Choroid plexus epithelial cell (primary cell): ENCODE measurements around the gene SPEG.
A peak's percentile ranks its signal among the peaks of the same experiment; 100 is the strongest.

Source experiments
- DNase-seq: peaks from one replicate; pipeline ENCODE4 v3.0.0-alpha.2; 2010; ENCODE audit warnings: low read depth
- H3K4me3 ChIP-seq: 2 replicates; pipeline ENCODE4 v1.5.1; 2011; ENCODE audit warnings: low read depth, mild to moderate bottlenecking, control low read depth, low read length, moderate library complexity
- CTCF ChIP-seq: conservative IDR thresholded peaks from 2 replicates; pipeline ENCODE4 v1.5.1; 2011; ENCODE audit warnings: low read depth, mild to moderate bottlenecking, control low read depth, inconsistent platforms, low read length, moderate library complexity

Gene SPEG

GRCh38 chr2:219508444-219508734 is 73.7 kb downstream of the SPEG start:
- no peak overlapping the region for H3K4me3 ChIP-seq
- no peak for TF ChIP-seq CTCF
- DNase-seq: no peak

GRCh38 chr2:219508971-219509779 is 74.5 kb downstream of the SPEG start:
- no peak overlapping the region for H3K4me3 ChIP-seq
- no peak for TF ChIP-seq CTCF
- DNase-seq: no peak

GRCh38 chr2:219509780-219510511 is 75.3 kb downstream of the SPEG start:
- peak; percentile 84 for TF ChIP-seq CTCF
- DNase-seq: peak; percentile 64
- H3K4me3 ChIP-seq: peak overlapping the region; percentile 31

- no peak for TF ChIP-seq CTCF
- DNase-seq: no peak
- H3K4me3 ChIP-seq: no peak overlapping the region
Measured at GRCh38 chr2:219510512-219511135, 76.0 kb downstream of the SPEG start.

DNA sequence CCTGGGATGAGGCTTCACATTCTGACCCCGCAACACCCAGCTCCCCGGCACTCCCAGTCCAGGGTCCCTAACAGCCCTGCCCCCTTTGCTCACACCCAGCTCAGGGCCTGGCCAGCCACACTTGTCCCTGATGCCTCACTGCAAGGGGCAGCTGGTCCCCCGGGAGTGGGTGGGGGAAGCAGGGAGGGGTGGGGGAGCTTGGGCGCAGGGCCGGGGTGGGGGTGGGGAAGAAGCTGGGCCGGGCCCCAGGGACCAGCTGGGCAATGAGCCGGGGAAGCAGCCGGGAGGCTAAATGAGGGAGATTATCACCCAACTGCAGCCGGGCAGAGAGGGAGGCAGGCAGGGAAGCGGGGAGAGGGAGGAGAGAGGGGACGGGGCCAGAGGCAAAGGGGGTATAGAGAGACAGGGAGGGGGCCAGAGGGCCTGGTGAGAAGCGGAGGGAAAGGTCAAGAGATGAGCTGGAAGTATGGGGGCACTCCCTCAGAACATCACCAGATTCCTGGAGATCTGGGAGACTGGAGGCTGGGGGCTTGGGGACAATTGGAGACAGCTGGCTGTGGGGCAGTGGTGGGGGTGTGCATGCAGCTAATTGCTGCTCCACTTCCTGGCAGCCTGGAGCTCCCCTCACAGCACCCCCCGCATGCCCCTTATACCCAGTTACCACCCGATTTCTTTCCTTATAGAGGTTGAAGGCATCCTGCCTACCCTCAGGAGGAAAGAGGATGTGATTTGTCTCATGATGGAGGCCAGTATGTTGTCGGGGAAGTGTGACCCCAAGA is 77.1 kb downstream of the SPEG start:
- no peak for DNase-seq
- H3K4me3 ChIP-seq: no peak overlapping the region
- no peak for TF ChIP-seq CTCF

- TF ChIP-seq CTCF: no peak
- DNase-seq: no peak
- H3K4me3 ChIP-seq: no peak overlapping the region
Measured at GRCh38 chr2:219512524-219513216, 78.0 kb downstream of the SPEG start.
